CD4-positive, alpha-beta T cell treated with Interleukin-10 for 1 hour (primary cell): Measurements from ENCODE around the gene GNA12.

Experiments
- DNase-seq: peaks from one replicate; pipeline ENCODE4 v3.0.0-alpha.2; 2020

GNA12 gene

GRCh38 chr7:2802101-2802500 is 42.0 kb downstream of the GNA12 start:
- DNase-seq = no peak

DNA sequence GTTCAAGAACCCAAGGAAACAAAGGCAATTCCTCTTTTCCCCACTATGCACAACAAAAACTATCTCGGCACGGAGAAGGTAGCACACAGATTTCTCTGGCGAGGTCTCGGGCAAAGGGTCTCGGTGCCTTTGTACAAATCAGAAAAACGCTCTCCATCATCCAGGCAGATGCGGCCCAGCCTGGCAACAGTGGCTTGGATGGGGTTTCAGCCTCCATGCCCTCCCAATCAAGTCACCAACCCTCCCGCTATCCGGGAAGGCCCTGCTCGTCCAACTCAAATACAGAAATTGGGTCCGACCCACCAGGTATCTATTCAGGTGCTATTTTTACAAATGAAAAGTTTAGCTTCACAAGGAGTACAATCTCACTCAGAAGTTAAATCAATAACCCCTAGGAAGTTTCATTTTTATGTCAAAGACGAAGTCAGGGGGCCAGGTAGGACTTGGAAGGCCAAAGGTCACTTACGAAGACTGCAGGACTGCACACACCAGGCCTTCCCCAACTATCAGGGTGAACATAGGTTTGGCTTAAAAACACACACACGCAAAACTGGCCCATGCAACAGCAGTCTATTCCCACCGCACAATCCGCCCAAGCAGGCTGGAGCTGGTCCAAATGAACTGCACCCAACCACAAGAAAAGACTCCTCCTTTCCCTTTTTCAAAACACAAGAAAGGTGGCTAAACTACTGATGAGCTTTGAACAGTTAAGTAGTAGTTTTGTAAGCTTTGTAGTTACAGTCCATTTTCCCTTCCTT is 43.0 kb downstream of the GNA12 start:
- DNase-seq = no peak

GRCh38 chr7:2800220-2800930 is 43.7 kb downstream of the GNA12 start:
- no peak for DNase-seq

DNA sequence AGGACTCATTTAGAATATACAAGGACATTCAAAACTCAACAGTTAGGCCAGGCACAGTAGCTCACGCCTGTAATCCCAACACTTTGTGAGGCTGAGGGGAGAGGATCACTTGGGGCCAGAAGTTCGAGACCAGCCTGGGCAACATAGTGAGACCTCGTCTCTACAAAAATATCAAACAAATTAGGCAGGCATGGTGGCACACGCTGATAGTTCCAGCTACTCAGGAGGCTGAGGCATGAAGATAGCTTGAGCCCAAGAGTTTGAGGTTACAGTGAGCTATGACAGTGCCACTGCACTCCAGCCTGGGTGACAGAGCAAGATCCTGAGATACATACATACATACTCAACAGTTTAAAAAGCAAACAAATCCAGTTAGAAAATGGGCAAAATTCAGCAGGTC is 44.9 kb downstream of the GNA12 start:
- DNase-seq = no peak

DNA sequence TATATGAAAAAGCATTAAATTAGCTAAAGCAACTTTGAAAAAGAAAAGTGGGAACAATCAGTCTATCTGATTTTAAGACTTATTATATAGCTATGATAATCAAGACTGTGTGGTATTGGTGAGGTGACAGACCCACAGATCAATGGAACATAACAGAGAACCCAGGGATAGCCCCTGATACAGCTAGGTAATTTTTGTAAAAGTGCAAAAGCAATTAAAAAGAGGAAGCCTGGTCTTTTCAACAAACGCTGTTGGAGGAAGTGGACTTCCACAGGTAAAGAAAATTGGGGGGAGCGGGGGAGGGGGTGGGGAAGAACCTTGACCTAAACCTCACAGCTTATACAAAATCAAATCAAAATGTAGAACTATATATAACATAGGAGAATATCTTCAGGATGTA is 45.4 kb downstream of the GNA12 start:
- DNase-seq = no peak

DNA sequence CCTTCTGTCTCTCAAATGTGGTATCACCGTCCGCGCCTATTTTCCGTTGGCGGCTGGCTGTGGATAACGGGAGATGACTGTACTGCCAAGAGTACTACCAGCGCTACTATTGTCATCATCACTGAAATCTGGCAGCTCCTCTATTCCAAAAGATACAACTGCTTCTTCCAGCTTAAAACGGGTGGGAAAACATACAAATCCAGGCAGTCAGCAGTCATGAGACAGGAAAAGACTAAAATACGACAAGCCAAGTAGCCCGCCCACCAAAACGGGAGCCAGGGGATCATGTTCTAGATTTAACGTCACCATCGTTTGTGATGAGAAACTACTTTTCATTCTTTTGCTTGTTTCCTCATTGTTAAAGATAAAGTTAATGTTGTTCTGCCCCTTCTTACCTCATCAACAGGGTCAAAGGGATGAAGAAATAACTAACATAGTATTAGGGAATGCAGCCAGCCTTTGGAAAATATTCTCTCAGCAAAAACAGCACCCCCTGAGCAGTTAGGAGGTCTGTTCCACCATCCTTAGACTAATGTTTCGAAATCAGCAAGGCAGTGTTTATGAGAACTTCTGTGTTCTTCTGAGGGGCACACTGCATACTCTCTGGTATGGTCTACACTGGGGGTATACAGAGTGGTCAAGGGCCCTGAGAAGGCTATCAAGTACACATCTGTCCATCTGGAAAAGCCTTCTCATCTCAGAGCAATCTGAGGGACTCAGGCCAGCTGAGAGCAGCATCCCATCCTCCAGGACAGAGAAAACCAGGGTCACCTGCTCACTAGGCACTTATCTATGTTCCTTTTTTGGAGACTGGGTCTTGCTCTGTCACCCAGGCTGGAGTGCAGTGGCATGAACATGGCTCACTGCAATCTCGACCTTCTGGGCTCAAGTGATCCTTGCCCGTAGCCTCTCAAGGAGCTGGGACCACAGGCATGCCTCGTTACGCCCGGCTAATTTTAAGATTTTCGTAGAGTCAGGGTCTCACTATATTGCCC is 47.5 kb downstream of the GNA12 start:
- no peak for DNase-seq

- no peak for DNase-seq
Observed at GRCh38 chr7:2795906-2796305, 48.2 kb downstream of the GNA12 start.

- DNase-seq = no peak
Observed at GRCh38 chr7:2794836-2795636, 49.1 kb downstream of the GNA12 start.

DNA sequence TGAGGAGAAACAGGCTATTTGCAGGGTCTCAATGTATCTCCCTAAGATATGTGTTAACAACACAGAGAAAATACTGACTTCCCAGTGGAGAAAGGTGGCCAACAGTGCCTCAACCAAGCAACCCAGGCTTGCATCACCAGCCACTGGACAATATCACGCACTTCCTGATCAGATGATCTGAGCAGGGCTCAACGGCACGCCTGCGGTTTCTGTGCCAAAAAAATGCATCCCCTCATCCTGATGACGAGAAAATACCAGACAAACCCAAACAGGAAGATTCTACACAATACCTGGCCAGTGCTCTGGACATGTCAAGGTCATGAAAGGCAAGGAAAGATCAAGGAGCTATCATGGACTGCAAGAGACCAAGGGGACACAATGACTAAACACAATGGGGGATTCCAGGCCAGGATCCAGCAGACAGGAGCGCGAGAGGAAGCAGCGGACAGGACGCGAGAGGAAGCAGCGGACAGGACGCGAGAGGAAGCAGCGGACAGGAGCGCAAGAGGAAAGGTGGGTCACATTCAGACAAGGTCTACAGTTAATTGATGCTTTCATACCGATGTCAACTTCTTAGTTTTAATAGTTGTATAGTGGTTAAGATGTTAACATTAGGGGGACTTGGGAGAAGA is 51.1 kb downstream of the GNA12 start:
- no peak for DNase-seq

GRCh38 chr7:2792235-2792634 is 51.9 kb downstream of the GNA12 start:
- DNase-seq = no peak

DNA sequence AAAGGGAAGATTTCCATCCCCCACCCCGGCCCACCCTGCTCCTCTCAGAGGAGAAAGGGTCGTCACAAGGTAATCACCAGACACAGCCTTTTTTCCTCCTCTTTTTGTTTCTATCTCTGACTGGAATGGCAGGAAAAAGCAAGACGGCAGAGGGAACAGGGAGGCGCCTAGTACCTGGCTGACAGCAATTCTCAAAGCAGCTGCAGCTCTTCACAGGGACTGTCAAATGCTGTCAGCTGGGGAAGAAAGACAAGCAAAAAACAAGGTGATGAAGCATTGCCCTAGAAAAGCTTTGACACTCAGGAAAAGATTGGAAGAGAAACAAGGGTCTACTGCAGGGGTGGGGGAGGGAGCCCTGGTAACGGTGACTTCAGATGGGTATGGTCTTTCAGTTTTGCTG is 52.7 kb downstream of the GNA12 start:
- DNase-seq = no peak

GRCh38 chr7:2787251-2787951 is 56.7 kb downstream of the GNA12 start:
- no peak for DNase-seq

- DNase-seq = no peak
Observed at GRCh38 chr7:2786607-2787116, 57.4 kb downstream of the GNA12 start.

- DNase-seq = no peak
Observed at GRCh38 chr7:2785071-2785500, 59.0 kb downstream of the GNA12 start.

GRCh38 chr7:2782565-2782964 is 61.5 kb downstream of the GNA12 start:
- DNase-seq = no peak

- no peak for DNase-seq
Observed at GRCh38 chr7:2782121-2782520, 62.0 kb downstream of the GNA12 start.

- DNase-seq = no peak
Observed at GRCh38 chr7:2781636-2782035, 62.5 kb downstream of the GNA12 start.

- DNase-seq = no peak
Observed at GRCh38 chr7:2779051-2779450, 65.1 kb downstream of the GNA12 start.

GRCh38 chr7:2777898-2778535 is 66.1 kb downstream of the GNA12 start:
- DNase-seq = no peak

GRCh38 chr7:2776401-2776800 is 67.7 kb downstream of the GNA12 start:
- no peak for DNase-seq

DNA sequence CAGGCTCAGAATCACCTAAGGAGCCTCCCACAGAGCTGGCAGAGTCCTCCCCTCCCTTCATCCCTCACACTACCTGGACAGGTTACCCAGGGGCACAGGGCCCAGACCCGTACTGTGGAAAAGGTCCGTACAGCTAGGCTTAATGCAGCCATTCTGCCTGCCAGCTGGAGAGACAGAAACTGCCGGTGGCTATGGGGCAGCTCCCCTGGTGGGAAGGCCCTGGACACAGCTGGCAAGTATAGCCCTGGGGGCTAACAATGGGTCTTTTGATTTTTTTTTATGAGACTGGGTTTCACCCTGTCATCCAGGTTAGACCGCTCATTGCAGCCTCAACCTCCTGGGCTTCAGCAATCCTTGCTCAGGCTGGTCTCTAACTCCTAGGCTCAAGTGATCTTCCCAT is 68.3 kb downstream of the GNA12 start:
- no peak for DNase-seq
